HUES48 (cell line): Measurements from ENCODE around the gene CFAP73.
"Not testable (repeated sequence)": the region's sequence is repeated elsewhere in the genome, so short reads cannot be mapped to it uniquely, and the experiment has no call there.

ENCODE experiments used
- H3K27ac ChIP-seq: one replicate; pipeline ENCODE4 v1.7.0; 2013; ENCODE audit warnings: low read depth, low read length, inconsistent platforms
- H3K27me3 ChIP-seq: 2 replicates; pipeline ENCODE4 v1.6.1; 2013; ENCODE audit warnings: mild to moderate bottlenecking, low read length; ENCODE audit not compliant: control insufficient read depth, insufficient read depth
- H3K36me3 ChIP-seq: 2 replicates; pipeline ENCODE4 v1.6.1; 2013; ENCODE audit warnings: low read length; ENCODE audit not compliant: control insufficient read depth, insufficient read depth
- H3K4me1 ChIP-seq: 2 replicates; pipeline ENCODE4 v1.6.1; 2013; ENCODE audit warnings: mild to moderate bottlenecking, low read length; ENCODE audit not compliant: control insufficient read depth, insufficient read depth
- H3K4me3 ChIP-seq: 2 replicates; pipeline ENCODE4 v1.5.1; 2013; ENCODE audit warnings: mild to moderate bottlenecking, low read depth, low read length
- H3K9ac ChIP-seq: 2 replicates; pipeline ENCODE4 v1.6.1; 2013; ENCODE audit warnings: mild to moderate bottlenecking, low read depth, low read length, moderate library complexity
- H3K9me3 ChIP-seq: 2 replicates; pipeline ENCODE4 v1.6.1; 2013; ENCODE audit warnings: low read length; ENCODE audit not compliant: control insufficient read depth, insufficient read depth

CFAP73 gene

DNA sequence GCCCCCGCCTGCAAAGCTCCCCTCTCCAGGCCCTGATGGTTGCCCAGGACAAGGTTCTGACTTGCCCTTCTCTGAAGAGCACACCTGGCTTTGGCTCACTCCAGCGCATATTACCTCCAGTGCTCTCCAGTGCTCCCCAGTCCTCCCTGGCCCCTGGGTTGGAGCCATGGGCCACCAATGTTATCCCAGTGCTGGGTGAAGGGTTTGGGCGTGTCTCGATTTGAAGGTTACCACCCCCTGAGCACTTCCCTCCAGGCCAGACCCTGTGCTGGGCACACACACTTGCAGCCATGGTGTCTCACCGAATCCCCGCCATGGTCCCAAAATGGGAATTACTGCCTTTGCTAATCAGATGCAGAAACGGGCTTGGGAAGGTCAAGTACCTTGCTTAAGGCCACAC, 47.1 kb downstream of the CFAP73 start:
- H3K9me3 ChIP-seq, result no peaks in the 10 kb centered on the region

GRCh38 chr12:113196990-113197389, 47.5 kb downstream of the CFAP73 start:
- H3K9ac ChIP-seq, result no peak overlapping the region
- H3K27ac ChIP-seq, result no peak overlapping the region
- no peaks in the 10 kb centered on the region for H3K27me3 ChIP-seq
- no peak overlapping the region for H3K4me3 ChIP-seq
- no peaks in the 10 kb centered on the region for H3K4me1 ChIP-seq
- H3K9me3 ChIP-seq, result no peaks in the 10 kb centered on the region
- H3K36me3 ChIP-seq, result peaks cover 8% of the 10 kb centered on the region

More for the DNA sequence above, 47.1 kb downstream of the CFAP73 start:
- H3K36me3 ChIP-seq, result peaks cover 12% of the 10 kb centered on the region
- H3K9ac ChIP-seq, result no peak overlapping the region
- H3K4me1 ChIP-seq, result no peaks in the 10 kb centered on the region
- H3K27ac ChIP-seq, result no peak overlapping the region
- H3K4me3 ChIP-seq, result no peak overlapping the region
- no peaks in the 10 kb centered on the region for H3K27me3 ChIP-seq

- no peak overlapping the region for H3K4me3 ChIP-seq
- peaks cover 3% of the 10 kb centered on the region for H3K36me3 ChIP-seq
- no peaks in the 10 kb centered on the region for H3K9me3 ChIP-seq
- no peaks in the 10 kb centered on the region for H3K27me3 ChIP-seq
- H3K27ac ChIP-seq, result no peak overlapping the region
- no peaks in the 10 kb centered on the region for H3K4me1 ChIP-seq
- H3K9ac ChIP-seq, result no peak overlapping the region
Measured at GRCh38 chr12:113197518-113198077, 48.1 kb downstream of the CFAP73 start.

DNA sequence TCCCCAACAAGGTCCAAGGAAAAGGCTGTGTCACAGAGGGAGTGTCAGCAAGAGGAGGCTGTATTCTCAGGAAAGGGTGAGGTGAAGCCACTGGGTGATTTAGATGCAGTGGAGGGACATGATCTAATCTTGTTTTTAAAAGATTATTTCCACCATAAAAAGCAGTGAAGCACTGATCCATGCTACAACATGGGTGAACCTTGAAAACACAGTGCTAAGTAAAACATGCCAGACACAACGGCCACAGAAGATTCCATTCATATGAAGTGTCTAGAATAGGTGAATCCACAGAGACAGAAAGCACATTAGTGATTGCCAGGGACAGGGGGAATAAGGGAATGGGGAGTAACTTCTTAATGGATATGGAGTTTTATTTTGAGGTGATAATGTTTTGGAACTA, 48.8 kb downstream of the CFAP73 start:
- H3K36me3 ChIP-seq, result no peaks in the 10 kb centered on the region
- H3K27ac ChIP-seq, result no peak overlapping the region
- H3K9ac ChIP-seq, result no peak overlapping the region
- H3K9me3 ChIP-seq, result no peaks in the 10 kb centered on the region
- H3K27me3 ChIP-seq, result no peaks in the 10 kb centered on the region
- no peaks in the 10 kb centered on the region for H3K4me1 ChIP-seq
- H3K4me3 ChIP-seq, result no peak overlapping the region

- H3K9ac ChIP-seq, result no peak overlapping the region
- H3K4me3 ChIP-seq, result no peak overlapping the region
- H3K27me3 ChIP-seq, result no peaks in the 10 kb centered on the region
- no peak overlapping the region for H3K27ac ChIP-seq
- no peaks in the 10 kb centered on the region for H3K9me3 ChIP-seq
- H3K4me1 ChIP-seq, result no peaks in the 10 kb centered on the region
- no peaks in the 10 kb centered on the region for H3K36me3 ChIP-seq
Measured at GRCh38 chr12:113200021-113200797, 50.7 kb downstream of the CFAP73 start.

DNA sequence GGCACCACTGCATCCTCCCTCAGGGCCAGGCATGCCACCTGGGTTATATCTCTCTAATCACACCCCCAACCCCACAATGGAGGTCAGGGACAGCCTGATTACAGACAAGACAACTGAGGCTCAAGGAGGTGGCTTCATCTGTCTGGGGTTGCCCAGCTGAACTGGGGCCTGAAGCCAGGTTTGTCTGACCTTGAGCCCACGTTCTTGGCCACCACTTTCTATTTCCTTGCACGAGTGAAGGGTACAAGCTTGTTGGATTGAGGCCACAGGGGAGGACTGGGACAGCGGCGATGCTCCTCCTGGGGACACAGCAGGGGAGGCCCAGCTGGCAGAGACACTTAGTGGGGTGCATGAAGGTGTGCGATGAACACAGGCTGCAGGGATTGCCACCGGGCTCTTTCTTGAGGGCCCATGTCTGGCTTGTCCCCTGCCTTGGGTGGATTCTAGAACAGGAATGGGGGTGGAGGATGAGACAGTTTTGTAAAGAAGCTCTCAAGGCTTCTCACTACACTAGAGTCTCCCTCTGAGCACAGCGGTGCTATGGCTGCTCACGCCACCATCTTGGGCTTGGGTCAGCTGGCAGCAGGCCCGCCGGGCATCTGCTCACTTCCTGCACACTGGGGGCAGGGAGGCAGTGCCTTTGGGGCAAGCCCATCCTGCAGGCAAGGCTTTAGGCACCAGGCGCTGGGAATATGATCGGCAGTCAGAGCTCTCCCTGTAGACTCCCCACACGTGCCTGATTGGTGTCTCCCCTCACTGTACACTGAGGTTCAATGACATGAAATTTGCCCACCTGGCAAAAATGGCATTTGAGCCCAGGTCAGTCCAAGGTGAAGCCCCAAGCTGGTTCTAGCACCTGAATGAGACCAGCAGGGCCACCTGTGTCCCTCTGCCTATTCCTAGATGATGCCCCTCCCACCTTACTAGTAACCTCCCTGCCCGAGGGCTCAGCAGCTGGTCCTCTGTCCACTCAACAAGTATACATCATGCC, 52.0 kb downstream of the CFAP73 start:
- Histone ChIP-seq H3K4me3 (no peak overlapping the region), H3K4me1 (no peaks in the 10 kb centered on the region), H3K9ac (no peak overlapping the region), H3K36me3 (no peaks in the 10 kb centered on the region), H3K27ac (no peak overlapping the region), H3K27me3 (no peaks in the 10 kb centered on the region), H3K9me3 (no peaks in the 10 kb centered on the region)

GRCh38 chr12:113202300-113203075, 53.0 kb downstream of the CFAP73 start:
- no peaks in the 10 kb centered on the region for H3K4me1 ChIP-seq
- H3K9me3 ChIP-seq, result no peaks in the 10 kb centered on the region
- no peak overlapping the region for H3K27ac ChIP-seq
- H3K9ac ChIP-seq, result no peak overlapping the region
- H3K27me3 ChIP-seq, result no peaks in the 10 kb centered on the region
- no peaks in the 10 kb centered on the region for H3K36me3 ChIP-seq
- no peak overlapping the region for H3K4me3 ChIP-seq

DNA sequence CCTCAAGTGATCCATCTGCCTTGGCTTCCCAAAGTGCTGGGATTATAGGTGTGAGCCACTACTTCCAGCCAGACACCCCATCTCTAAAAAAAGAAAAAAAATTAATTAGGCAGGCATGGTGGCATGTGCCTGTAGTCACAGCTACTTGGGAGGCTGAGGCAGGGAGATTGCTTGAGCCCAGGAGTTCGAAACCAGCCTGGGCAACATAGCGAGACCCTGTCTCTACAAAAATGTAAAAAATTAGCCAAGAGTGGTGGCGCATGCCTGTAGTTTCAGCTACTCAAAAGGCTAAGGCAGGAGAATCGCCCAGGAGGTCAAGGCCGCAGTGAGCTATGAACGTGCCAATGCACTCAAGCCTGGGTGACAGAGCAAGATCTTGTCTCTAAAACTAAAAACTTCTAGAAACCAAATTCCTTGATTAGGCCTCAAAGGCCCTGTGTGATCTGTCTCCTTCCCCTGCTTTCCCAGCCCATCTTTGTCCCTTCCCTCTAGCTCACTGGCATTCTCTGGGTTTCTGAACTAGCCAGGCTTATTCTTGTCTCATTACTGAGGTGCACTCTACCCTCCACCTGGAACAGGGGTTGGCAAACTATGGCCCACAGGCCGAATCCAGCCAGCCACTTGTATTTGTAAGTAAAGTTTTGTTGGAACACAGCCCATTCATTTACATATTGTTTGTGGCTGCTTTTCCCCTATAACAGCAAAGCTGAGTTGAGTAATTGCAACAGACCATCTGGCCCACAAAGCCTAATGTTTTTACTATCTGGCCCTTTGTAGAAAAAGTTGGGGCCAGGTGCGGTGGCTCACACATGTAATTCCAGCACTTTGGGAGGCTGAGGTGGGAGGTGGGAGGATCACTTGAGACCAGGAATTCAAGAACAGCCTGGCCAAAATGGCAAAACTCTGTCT, 54.6 kb downstream of the CFAP73 start:
- H3K9ac ChIP-seq, result no peak overlapping the region
- no peak overlapping the region for H3K27ac ChIP-seq
- H3K4me1 ChIP-seq, result 0 out of 2 replicates have a peak, but pooled peaks cover 3% of the 10 kb centered on the region
- H3K36me3 ChIP-seq, result no peaks in the 10 kb centered on the region
- H3K9me3 ChIP-seq, result no peaks in the 10 kb centered on the region
- no peaks in the 10 kb centered on the region for H3K27me3 ChIP-seq
- H3K4me3 ChIP-seq, result no peak overlapping the region

GRCh38 chr12:113204804-113205203, 55.3 kb downstream of the CFAP73 start:
- Histone ChIP-seq H3K4me3 (no peak overlapping the region), H3K9me3 (no peaks in the 10 kb centered on the region), H3K27ac (no peak overlapping the region), H3K27me3 (no peaks in the 10 kb centered on the region), H3K4me1 (0 out of 2 replicates have a peak, but pooled peaks cover 3% of the 10 kb centered on the region), H3K9ac (no peak overlapping the region), H3K36me3 (no peaks in the 10 kb centered on the region)

DNA sequence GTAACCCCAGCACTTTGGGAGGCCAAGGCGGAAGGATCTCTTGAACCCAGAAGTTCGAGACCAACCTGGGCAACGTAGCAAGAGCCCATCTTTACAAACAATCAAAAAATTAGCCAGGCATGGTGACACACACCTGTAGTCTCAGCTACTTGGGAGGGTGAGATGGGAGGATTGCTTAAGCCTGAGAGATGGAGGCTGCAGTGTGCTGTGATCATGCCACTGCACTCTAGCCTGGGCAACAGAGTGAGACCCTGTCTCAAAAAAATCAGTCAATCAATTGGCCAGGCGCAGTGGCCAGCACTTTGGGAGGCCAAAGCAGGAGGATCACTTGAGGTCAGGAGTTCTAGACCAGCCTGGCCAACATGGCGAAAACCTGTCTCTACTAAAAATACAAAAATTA, 57.3 kb downstream of the CFAP73 start:
- H3K9ac ChIP-seq, H3K27me3 ChIP-seq, H3K27ac ChIP-seq, H3K36me3 ChIP-seq, H3K4me1 ChIP-seq, H3K4me3 ChIP-seq, H3K9me3 ChIP-seq: not testable (repeated sequence)
